Pulmonary artery endothelial cell (primary cell): ENCODE data around the gene UNC13C. TPM values are rescaled to one million over a fixed set of nuclear protein-coding genes. Genes with fewer than 3 reads are reported as not detected.

ENCODE experiments used
- DNase-seq: peaks from one replicate; pipeline ENCODE4 v3.0.0-alpha.2; 2011; ENCODE audit warnings: low read depth, low spot score
- total RNA-seq: library from RNA; depleted of rRNA; stranded (reverse); fragments of >200 nt; gene quantifications from 2 replicates; pipeline ENCODE4 v1.2.3, GENCODE V29; 2014

Gene UNC13C
- total RNA-seq, 1 donor from 2014 or later: not detected

GRCh38 chr15:54638666-54639065, 660.4 kb downstream of the UNC13C start:
- DNase-seq: no peak

- DNase-seq: no peak
Measured at GRCh38 chr15:54640873-54641272, 662.6 kb downstream of the UNC13C start.

GRCh38 chr15:54644796-54645195, 666.6 kb downstream of the UNC13C start:
- DNase-seq: no peak

DNA sequence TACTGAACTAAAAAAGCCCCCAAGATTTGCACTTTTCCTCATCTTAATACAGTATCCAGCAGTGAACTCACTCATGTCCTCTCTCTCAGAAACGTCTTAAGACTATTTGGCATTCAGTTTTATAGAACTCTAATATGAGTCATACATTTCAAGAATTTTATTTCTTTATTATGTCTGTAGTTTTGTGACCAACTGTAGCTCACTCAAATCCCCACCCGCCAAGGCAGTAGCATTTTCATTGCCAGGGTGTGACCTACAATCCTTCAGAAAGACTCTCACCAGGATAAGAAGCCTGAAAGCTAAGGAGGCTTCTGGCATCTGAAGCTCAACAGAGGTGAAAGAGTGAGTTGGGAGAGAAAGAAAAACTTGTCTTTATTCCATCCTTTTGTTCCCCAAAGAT, 681.4 kb downstream of the UNC13C start:
- no peak for DNase-seq

GRCh38 chr15:54660356-54660755, 682.1 kb downstream of the UNC13C start:
- DNase-seq: no peak

DNA sequence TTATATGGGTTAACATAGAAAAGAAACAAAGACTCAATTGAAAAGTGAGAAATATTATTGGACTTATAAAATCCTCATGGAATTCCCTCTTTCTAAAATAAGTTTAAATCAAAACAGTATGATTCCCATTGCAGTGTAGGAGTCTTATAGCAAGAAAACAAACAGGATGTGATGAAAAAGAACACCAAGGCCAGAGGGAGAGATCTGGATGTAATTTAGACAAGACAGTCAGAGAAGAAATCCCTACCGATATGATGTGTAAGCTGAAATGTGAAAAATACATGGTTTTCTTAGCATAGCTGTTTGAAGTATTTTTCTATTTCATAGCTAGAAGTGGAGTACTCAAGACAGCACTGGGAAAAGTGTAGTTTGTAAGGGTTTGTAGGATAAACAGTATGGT, 697.0 kb downstream of the UNC13C start:
- no peak for DNase-seq

- no peak for DNase-seq
Measured at GRCh38 chr15:54681584-54681983, 703.3 kb downstream of the UNC13C start.

Other genes with a start within 250 kb of the UNC13C start
- not detected in 2 replicates for gene WDR72, start 218.8 kb upstream of the UNC13C start, total RNA-seq